Measurements from ENCODE around the gene TMIGD2.

DNA sequence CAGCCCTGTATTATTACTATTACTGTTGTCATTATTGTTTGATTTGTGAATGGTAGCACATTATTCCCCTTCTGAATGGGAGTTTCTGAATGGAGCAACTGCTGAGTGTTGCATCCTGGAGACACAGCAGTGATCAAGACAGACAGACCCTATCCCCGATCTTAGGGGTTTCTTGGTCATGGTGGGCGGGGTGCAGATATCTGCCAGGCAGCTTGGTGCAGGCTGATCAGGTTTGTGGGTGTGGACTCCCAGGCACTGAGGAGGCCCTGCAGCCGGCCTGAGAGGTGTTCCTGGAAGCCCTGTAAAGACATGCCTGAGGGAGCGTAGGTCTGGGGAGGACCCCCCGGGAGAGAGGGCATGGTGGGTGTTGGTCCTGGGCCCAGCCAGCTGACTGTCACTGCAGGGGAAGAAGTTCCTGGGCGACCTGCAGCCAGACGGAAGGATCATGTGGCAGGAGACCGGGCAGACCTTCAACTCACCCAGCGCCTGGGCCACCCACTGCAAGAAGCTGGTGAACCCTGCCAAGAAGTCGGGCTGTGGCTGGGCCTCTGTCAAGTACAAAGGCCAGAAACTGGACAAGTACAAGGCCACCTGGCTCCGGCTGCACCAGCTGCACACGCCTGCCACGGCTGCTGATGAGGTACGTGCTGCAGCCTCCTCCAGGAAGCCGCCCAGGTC, 43.3 kb upstream of the TMIGD2 start:
- no peak for TF ChIP-seq ZFP30 (CRISPR knock-in tag; IDR thresholded peaks at IDR 0.05)
- TF ChIP-seq, protein P1, sequence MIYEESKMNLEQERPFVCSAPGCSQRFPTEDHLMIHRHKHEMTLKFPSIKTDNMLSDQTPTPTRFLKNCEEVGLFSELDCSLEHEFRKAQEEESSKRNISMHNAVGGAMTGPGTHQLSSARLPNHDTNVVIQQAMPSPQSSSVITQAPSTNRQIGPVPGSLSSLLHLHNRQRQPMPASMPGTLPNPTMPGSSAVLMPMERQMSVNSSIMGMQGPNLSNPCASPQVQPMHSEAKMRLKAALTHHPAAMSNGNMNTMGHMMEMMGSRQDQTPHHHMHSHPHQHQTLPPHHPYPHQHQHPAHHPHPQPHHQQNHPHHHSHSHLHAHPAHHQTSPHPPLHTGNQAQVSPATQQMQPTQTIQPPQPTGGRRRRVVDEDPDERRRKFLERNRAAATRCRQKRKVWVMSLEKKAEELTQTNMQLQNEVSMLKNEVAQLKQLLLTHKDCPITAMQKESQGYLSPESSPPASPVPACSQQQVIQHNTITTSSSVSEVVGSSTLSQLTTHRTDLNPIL (CRISPR knock-in tag; IDR thresholded peaks at IDR 0.05; ENCODE audit: low read depth) = no peak

All from SK-N-SH treated with all-trans-retinoic acid at 6 μM for 48 hours (cell line).